HepG2 (cell line): ENCODE results near the gene AQP5. TPM values are rescaled to one million over a fixed set of nuclear protein-coding genes. Genes with fewer than 3 reads are reported as not detected.

Source experiments
- ATAC-seq: fragments of 200-7000 bp; cut with Tn5 transposase; 3 replicates; pipeline ENCODE4 v1.9.1; 2020; ENCODE audit warnings: mild to moderate bottlenecking, moderate library complexity
- BruUV-seq: library from RNA; stranded (reverse); fragments of 400-500 nt; replicated peaks from 2 replicates; lab custom pipeline; 2021; lab: Mats Ljungman, UMichigan
- CTCF ChIA-PET: fragments of 300-600 bp; formaldehyde crosslinking; extraction: SDS; loops from one replicate; lab custom pipeline; 2021; ENCODE audit warnings: low total read pairs, inconsistent platforms, low intra/inter-chr PET ratio; lab: Yijun Ruan, JAX
- POLR2A ChIA-PET: fragments of 350-600 bp; sonication (Branson Sonifier 250); formaldehyde crosslinking; loops from one replicate; lab custom pipeline; 2020; ENCODE audit warnings: antibody characterized with exemption, inconsistent platforms; lab: Yijun Ruan, JAX
- DNase-seq: peaks from one replicate; pipeline ENCODE4 v3.0.0-alpha.2; 2015; ENCODE audit warnings: low spot score
- FAIRE-seq: peaks from 3 replicates; lab custom pipeline; 2011; peaks lifted over from hg19 to GRCh38; lab: Jason Lieb, UNC
- H2AFZ ChIP-seq: one replicate; pipeline ENCODE4 v1.6.1; 2011; ENCODE audit warnings: low read length, inconsistent platforms
- H3K27ac ChIP-seq: fragments of 300-600 bp; 3 replicates; pipeline ENCODE4 v1.8.0; 2011; ENCODE audit warnings: mixed run types, mild to moderate bottlenecking, mixed read lengths, low read length, inconsistent platforms; ENCODE audit not compliant: insufficient read depth; ENCODE audit errors: extremely low read length
- H3K27me3 ChIP-seq, 2 experiments: fragments of 200-600 bp in 1 of 2; 2 replicates in 1 of 2; 3 replicates in 1 of 2; pipeline versions ENCODE4 v1.6.0 to v1.8.0; 2011; ENCODE audit warnings: low read length in 2 of 2, mild to moderate bottlenecking in 2 of 2, moderate library complexity in 2 of 2, inconsistent platforms in 1 of 2; ENCODE audit not compliant: insufficient read depth in 2 of 2, control insufficient read depth in 1 of 2
- H3K36me3 ChIP-seq, 2 experiments: fragments of 200-600 bp in 1 of 2; replicated peaks in 1 of 2; 2 replicates in 1 of 2; 3 replicates in 1 of 2; pipeline versions ENCODE4 v1.5.1 to v1.8.0; 2011; ENCODE audit warnings: low read length in 2 of 2, inconsistent platforms in 1 of 2; ENCODE audit not compliant: insufficient read depth in 2 of 2, control insufficient read depth in 1 of 2
- H3K4me1 ChIP-seq: 2 replicates; pipeline ENCODE4 v1.5.1; 2012; ENCODE audit warnings: low read length, inconsistent platforms; ENCODE audit not compliant: insufficient read depth
- H3K4me2 ChIP-seq: 2 replicates; pipeline ENCODE4 v1.6.0; 2011; ENCODE audit warnings: low read depth, low read length, inconsistent platforms
- H3K4me3 ChIP-seq, 3 experiments: fragments of 200-600 bp in 1 of 3; sonication (generic), shearing (Covaris generic) in 1 of 3; replicated peaks in 1 of 3; 2 replicates each; pipeline ENCODE4 v1.5.1; 2011 to 2016; ENCODE audit warnings: low read length in 3 of 3, inconsistent platforms in 2 of 3, low read depth in 2 of 3, mild to moderate bottlenecking in 2 of 3, control low read depth in 1 of 3, mixed read lengths in 1 of 3; ENCODE audit not compliant: insufficient read depth in 1 of 3
- H3K79me2 ChIP-seq: one replicate; pipeline ENCODE4 v1.6.1; 2011; ENCODE audit warnings: low read length, inconsistent platforms; ENCODE audit not compliant: insufficient read depth
- H3K9ac ChIP-seq: 2 replicates; pipeline ENCODE4 v1.6.0; 2011; ENCODE audit warnings: mild to moderate bottlenecking, low read depth, low read length, inconsistent platforms; ENCODE audit not compliant: insufficient read depth
- H3K9me3 ChIP-seq: 2 replicates; pipeline ENCODE4 v1.5.1; 2012; ENCODE audit warnings: mild to moderate bottlenecking, low read length
- H4K20me1 ChIP-seq: 2 replicates; pipeline ENCODE4 v1.6.0; 2011; ENCODE audit warnings: inconsistent platforms, mild to moderate bottlenecking, low read length, moderate library complexity; ENCODE audit not compliant: insufficient read depth
- ATF7-NPFF ChIP-seq: sonication (generic); formaldehyde crosslinking; IDR thresholded peaks from 2 replicates; pipeline ENCODE4 v1.8.1; 2023; ENCODE audit warnings: mild to moderate bottlenecking, low read depth, missing genetic modification reagents, moderate library complexity
- IRF2 ChIP-seq: IDR thresholded peaks from 2 replicates; pipeline ENCODE4 v1.6.1; 2018; ENCODE audit warnings: missing genetic modification reagents, missing compliant biosample characterization
- NFE2 ChIP-seq: sonication (generic); formaldehyde crosslinking; IDR thresholded peaks from 2 replicates; pipeline ENCODE4 v1.4.0; 2020; ENCODE audit warnings: missing genetic modification reagents
- RARA ChIP-seq: IDR thresholded peaks from 2 replicates; pipeline ENCODE4 v1.6.1; 2016; ENCODE audit warnings: missing genetic modification reagents, missing compliant biosample characterization
- ZMYM2 ChIP-seq: sonication (generic); formaldehyde crosslinking; IDR thresholded peaks from 2 replicates; pipeline ENCODE4 v1.8.0; 2022; ENCODE audit warnings: mild to moderate bottlenecking, missing genetic modification reagents
- ZNF282 ChIP-seq: fragments of 450-650 bp; IDR thresholded peaks from 2 replicates; pipeline ENCODE4 v1.6.1; 2018; ENCODE audit not compliant: partially characterized antibody
- ZNF883 ChIP-seq: sonication (generic); formaldehyde crosslinking; IDR thresholded peaks from 2 replicates; pipeline ENCODE4 v1.5.1; 2020; ENCODE audit warnings: mild to moderate bottlenecking, missing genetic modification reagents; ENCODE audit errors: not compliant biosample characterization
- ZSCAN9 ChIP-seq: IDR thresholded peaks from 2 replicates; pipeline ENCODE4 v1.6.1; 2016; ENCODE audit warnings: borderline replicate concordance
- WGBS: methylation state at CpG from one replicate; pipeline ENCODE4 v1.1.6; 2017; ENCODE audit warnings: low lambda C conversion rate; 5-methylcytosine and 5-hydroxymethylcytosine counted together
- in situ Hi-C: cut with HindIII; loops from 2 replicates; pipeline ENCODE4 v1.10.0; 2017; ENCODE audit warnings: low pct_unique_long_range_greater_than_20kb; ENCODE audit not compliant: extremely low pct_ligation_motif_present
- intact Hi-C: fragments of 100-400 bp; cut with micrococcal nuclease; formaldehyde crosslinking; loops from one replicate; pipeline ENCODE4 v1.10.0; 2022; ENCODE audit not compliant: unreplicated experiment
- polyA plus RNA-seq, 8 experiments: library from polyadenylated mRNA; depleted of rRNA in 3 of 8; stranded (reverse) in 7 of 8; unstranded in 1 of 8; fragments of >200 nt; fragmentation: Illumina TruSeq in 4 of 8; extraction: Trizol in 4 of 8; gene quantifications; 2 replicates each; pipeline versions ENCODE4 v1.2.1 to v1.2.3, GENCODE V29; 2011 to 2016; ENCODE audit warnings: low read depth in 4 of 8, missing spikeins in 1 of 8, mixed read lengths in 1 of 8; ENCODE audit not compliant: insufficient read depth in 1 of 8
- total RNA-seq, 5 experiments: library from RNA; depleted of rRNA; stranded (reverse); fragments of >200 nt; fragmentation: Illumina TruSeq; extraction: Trizol; gene quantifications; 2 replicates each; pipeline ENCODE4 v1.2.3, GENCODE V29; 2016; ENCODE audit warnings: low read depth in 1 of 5
- TF ChIP-seq, protein P1 (sequence below): sonication (generic); formaldehyde crosslinking; IDR thresholded peaks from 2 replicates; pipeline ENCODE4 v1.5.0; 2020; ENCODE audit warnings: mild to moderate bottlenecking, missing genetic modification reagents
- TF ChIP-seq, protein P2 (sequence below): sonication (generic); formaldehyde crosslinking; IDR thresholded peaks from 2 replicates; pipeline ENCODE4 v1.5.0; 2020; ENCODE audit warnings: mild to moderate bottlenecking, missing genetic modification reagents
- TF ChIP-seq, protein P3 (sequence below): sonication (generic); formaldehyde crosslinking; IDR thresholded peaks from 2 replicates; pipeline ENCODE4 v1.4.0; 2020; ENCODE audit warnings: mild to moderate bottlenecking, missing genetic modification reagents

Gene AQP5
- total and polyA plus RNA-seq, 2 of the 13 experiments (the other 11 are each of a cell fraction or from before 2014, with no cell fraction given): not detected

DNA sequence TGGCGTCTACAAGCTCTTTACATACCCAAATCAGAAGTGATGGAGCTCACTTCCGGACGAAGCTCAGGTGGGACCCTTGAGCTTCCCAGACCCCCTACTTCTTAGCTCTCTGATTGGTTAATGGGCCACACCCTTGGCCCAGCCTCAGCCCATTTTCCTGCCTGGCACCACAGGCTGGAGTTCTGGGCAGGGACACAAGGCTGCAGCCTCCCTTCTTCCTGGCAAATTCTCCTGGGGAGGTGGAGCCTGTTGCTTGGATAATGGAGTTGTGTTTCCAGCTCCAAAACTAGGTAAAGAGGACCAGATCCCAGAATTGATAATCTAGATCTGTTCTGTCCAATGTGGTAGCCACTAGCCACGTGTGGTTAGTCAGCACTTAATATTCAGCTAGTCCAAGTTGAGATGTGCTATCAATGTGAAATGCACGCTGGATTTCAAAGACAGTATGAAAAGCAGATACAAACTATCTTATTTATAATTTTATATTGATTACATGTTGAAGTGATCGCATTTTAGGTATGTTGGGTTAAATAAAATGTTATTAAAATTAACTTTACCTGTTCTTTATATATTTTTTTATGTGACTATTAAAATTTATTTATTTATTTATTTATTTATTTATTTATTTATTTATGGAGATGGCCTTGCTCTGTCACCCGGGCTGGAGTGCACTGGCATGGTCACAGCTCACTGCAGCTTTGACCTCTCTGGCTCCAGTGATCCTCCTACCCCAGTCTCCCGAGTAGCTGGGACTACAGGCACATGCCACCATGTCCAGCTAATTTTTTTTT, 45.3 kb upstream of the AQP5 start:
- intact Hi-C loops (no loop called here), in situ Hi-C loops (no loop called here)
- H3K27ac ChIP-seq: no peak overlapping the region
- no TSS peak for BruUV-seq
- no peaks in the 10 kb centered on the region for H4K20me1 ChIP-seq
- H3K9ac ChIP-seq: no peak overlapping the region
- no peaks in the 10 kb centered on the region for H3K36me3 ChIP-seq
- no peak overlapping the region for H3K4me3 ChIP-seq
- CTCF ChIA-PET: no interaction called here
- H3K79me2 ChIP-seq: no peaks in the 10 kb centered on the region
- POLR2A ChIA-PET: no interaction called here
- ATAC-seq (no peak), DNase-seq (no peak), FAIRE-seq (no peak)
- H3K4me2 ChIP-seq: no peak overlapping the region
- H2AFZ ChIP-seq: no peak overlapping the region
- no peaks in the 10 kb centered on the region for H3K9me3 ChIP-seq
- no peaks in the 10 kb centered on the region for H3K4me1 ChIP-seq
- peaks cover 5 to 9% of the 10 kb centered on the region in 2 experiments; a peak in 3 of 5 replicates for H3K27me3 ChIP-seq
- 36% methylated on average over 8 of the region's 8 CpGs for WGBS
- TF ChIP-seq ZNF282: no peak
- TF ChIP-seq, protein P1, sequence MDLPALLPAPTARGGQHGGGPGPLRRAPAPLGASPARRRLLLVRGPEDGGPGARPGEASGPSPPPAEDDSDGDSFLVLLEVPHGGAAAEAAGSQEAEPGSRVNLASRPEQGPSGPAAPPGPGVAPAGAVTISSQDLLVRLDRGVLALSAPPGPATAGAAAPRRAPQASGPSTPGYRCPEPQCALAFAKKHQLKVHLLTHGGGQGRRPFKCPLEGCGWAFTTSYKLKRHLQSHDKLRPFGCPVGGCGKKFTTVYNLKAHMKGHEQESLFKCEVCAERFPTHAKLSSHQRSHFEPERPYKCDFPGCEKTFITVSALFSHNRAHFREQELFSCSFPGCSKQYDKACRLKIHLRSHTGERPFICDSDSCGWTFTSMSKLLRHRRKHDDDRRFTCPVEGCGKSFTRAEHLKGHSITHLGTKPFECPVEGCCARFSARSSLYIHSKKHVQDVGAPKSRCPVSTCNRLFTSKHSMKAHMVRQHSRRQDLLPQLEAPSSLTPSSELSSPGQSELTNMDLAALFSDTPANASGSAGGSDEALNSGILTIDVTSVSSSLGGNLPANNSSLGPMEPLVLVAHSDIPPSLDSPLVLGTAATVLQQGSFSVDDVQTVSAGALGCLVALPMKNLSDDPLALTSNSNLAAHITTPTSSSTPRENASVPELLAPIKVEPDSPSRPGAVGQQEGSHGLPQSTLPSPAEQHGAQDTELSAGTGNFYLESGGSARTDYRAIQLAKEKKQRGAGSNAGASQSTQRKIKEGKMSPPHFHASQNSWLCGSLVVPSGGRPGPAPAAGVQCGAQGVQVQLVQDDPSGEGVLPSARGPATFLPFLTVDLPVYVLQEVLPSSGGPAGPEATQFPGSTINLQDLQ (CRISPR knock-in tag): no peak
- TF ChIP-seq, protein P2, sequence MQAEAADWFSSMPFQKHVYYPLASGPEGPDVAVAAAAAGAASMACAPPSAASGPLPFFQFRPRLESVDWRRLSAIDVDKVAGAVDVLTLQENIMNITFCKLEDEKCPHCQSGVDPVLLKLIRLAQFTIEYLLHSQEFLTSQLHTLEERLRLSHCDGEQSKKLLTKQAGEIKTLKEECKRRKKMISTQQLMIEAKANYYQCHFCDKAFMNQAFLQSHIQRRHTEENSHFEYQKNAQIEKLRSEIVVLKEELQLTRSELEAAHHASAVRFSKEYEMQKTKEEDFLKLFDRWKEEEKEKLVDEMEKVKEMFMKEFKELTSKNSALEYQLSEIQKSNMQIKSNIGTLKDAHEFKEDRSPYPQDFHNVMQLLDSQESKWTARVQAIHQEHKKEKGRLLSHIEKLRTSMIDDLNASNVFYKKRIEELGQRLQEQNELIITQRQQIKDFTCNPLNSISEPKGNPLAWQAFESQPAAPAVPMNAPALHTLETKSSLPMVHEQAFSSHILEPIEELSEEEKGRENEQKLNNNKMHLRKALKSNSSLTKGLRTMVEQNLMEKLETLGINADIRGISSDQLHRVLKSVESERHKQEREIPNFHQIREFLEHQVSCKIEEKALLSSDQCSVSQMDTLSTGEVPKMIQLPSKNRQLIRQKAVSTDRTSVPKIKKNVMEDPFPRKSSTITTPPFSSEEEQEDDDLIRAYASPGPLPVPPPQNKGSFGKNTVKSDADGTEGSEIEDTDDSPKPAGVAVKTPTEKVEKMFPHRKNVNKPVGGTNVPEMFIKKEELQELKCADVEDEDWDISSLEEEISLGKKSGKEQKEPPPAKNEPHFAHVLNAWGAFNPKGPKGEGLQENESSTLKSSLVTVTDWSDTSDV (CRISPR knock-in tag): no peak
- TF ChIP-seq, protein P3, sequence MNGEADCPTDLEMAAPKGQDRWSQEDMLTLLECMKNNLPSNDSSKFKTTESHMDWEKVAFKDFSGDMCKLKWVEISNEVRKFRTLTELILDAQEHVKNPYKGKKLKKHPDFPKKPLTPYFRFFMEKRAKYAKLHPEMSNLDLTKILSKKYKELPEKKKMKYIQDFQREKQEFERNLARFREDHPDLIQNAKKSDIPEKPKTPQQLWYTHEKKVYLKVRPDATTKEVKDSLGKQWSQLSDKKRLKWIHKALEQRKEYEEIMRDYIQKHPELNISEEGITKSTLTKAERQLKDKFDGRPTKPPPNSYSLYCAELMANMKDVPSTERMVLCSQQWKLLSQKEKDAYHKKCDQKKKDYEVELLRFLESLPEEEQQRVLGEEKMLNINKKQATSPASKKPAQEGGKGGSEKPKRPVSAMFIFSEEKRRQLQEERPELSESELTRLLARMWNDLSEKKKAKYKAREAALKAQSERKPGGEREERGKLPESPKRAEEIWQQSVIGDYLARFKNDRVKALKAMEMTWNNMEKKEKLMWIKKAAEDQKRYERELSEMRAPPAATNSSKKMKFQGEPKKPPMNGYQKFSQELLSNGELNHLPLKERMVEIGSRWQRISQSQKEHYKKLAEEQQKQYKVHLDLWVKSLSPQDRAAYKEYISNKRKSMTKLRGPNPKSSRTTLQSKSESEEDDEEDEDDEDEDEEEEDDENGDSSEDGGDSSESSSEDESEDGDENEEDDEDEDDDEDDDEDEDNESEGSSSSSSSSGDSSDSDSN (CRISPR knock-in tag): no peak
- TF ChIP-seq ATF7-NPFF (CRISPR knock-in tag): no peak
- TF ChIP-seq NFE2 (CRISPR knock-in tag): no peak
- TF ChIP-seq ZMYM2 (CRISPR knock-in tag): no peak
- TF ChIP-seq RARA: no peak
- no peak for TF ChIP-seq ZNF883 (CRISPR knock-in tag)
- TF ChIP-seq IRF2 (CRISPR knock-in tag): no peak
- TF ChIP-seq ZSCAN9 (CRISPR knock-in tag): no peak
